Fibroblast of mammary gland (primary cell): Measurements from ENCODE around the gene MRPL34.

Experiments used
- DNase-seq: peaks from one replicate; pipeline ENCODE4 v3.0.0-alpha.2; 2010; ENCODE audit warnings: low read depth
- H3K4me3 ChIP-seq: 2 replicates; pipeline ENCODE4 v1.5.1; 2011; ENCODE audit warnings: low read depth, mild to moderate bottlenecking, low read length, moderate library complexity; ENCODE audit not compliant: control insufficient read depth
- TF ChIP-seq, protein P1 (sequence below): conservative IDR thresholded peaks from 2 replicates; pipeline ENCODE4 v1.5.1; 2011; ENCODE audit warnings: low read depth, low read length, inconsistent platforms; ENCODE audit not compliant: control insufficient read depth, insufficient read depth

Gene MRPL34

DNA sequence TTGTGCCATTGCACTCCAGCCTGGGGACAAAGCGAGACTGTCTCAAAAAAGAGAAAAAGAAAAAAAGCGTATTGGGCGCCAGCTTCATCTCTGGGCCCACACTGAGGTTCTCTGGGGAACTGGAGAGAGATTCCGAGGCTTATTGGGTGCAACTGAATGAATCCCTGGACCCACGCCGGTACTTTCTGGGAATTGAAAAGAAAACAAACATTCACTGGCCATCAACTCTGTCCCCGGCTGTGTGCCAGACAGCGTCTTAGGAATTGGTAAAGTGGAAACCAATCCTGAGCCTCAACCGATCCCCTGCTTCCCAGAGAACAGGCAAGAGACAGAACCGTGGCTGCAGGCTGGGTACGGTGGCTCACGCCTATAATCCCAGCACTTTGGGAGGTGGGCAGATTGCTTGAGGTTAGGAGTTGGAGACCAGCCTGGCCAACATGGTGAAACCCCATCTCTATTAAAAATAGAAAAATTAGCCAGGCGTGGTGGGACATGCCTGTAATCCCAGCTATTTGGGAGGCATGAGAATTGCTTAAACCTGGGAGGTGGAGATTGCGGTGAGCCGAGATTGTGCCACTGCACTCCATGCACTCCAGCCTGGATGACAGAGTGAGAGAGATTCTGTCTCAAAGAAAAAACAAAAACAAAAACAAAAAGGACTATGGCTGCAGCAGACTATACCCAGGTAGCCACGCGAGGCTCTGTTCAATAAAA, 20.4 kb downstream of the MRPL34 start:
- H3K4me3 ChIP-seq: no peak overlapping the region
- TF ChIP-seq, protein P1, sequence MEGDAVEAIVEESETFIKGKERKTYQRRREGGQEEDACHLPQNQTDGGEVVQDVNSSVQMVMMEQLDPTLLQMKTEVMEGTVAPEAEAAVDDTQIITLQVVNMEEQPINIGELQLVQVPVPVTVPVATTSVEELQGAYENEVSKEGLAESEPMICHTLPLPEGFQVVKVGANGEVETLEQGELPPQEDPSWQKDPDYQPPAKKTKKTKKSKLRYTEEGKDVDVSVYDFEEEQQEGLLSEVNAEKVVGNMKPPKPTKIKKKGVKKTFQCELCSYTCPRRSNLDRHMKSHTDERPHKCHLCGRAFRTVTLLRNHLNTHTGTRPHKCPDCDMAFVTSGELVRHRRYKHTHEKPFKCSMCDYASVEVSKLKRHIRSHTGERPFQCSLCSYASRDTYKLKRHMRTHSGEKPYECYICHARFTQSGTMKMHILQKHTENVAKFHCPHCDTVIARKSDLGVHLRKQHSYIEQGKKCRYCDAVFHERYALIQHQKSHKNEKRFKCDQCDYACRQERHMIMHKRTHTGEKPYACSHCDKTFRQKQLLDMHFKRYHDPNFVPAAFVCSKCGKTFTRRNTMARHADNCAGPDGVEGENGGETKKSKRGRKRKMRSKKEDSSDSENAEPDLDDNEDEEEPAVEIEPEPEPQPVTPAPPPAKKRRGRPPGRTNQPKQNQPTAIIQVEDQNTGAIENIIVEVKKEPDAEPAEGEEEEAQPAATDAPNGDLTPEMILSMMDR: no peak
- peak; percentile 59 for DNase-seq

DNA sequence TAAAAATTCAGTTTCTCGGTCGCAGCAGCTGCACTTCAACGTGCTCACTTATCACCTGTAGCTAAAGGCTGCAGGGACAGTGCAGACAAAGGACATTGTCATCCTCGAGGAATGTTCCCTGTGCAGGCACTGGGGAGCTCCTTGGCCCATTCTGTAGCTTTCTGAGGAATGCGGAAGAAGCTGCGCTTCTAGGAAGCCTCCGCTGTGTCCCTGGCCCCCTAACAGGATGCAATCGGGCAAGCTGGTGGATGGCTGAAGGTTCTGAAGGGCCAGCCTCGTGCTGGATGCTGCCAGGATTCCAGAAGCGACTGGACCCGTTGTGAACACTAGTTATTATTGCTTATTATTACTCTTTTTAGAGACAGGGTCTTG, 20.9 kb downstream of the MRPL34 start:
- DNase-seq: no peak
- TF ChIP-seq, protein P1: no peak
- H3K4me3 ChIP-seq: no peak overlapping the region

DNA sequence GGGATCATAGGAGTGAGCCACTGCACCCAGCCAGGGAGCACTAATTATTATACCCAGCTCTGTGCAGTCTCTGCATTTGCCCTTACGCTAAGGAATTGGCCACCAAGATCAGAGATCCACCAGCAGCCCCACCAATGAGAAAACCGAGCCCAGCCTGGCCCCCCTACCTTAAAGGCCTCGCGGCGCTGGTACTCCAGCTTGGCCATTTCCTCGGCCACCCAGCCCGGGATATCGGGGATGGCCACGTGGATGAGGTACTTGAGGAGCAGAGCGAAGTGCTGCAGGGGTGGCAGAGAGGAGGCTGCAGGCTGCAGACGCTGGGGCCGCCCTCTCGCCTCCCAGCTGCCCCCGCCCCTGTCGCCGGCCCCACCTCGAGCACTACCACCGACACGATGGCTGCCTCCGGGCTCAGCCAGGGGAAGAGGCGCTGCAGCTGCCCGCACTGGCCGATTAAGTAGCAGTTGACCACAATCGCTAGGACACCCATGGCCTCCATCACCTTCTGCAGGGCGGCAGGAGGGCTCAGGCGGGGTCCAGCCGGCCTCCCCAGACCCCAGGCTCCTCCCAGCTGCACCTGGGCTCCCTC, 21.5 kb downstream of the MRPL34 start:
- TF ChIP-seq, protein P1: no peak
- no peak for DNase-seq
- no peak overlapping the region for H3K4me3 ChIP-seq

DNA sequence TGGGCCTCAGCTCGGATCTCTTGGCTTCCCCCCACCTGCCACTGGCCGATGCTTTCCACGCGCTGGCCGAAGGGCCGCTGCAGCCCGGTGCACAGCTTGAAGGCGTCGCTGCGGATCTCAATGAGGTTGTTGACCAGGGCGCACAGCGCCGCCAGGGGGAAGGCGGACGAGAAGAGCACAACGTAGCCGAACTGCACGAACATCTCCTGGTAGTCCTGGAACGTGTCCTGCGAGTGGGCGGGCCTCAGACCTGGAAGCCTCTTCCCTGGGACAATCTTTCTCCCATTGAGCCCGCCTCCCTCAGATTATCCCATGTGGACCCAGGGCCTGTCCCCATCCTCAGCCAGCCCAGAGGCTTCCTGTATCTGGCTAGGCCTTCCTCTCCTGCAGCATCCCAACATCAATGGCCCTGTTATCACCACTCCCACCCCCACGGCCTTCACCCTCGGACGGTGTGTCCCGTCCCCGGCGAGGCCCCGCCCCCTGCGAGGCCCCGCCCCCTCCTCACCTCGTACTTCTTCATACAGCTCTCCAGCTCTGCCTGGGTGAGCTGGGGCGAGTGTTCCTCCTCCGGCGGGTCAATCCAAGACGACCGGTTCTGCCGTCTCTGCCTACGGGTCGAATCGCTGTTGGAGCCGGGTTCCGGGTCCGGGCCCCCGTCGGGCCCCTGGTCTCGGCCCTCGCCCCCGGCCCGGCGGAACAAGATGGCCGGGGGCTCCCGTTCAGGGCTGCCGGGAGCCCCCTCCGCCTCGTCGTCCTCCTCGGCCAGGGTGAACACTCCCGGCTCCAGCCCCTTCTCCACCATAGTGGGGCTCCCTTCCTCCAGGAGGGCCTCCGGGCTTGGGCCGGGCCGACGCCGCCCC, 22.2 kb downstream of the MRPL34 start:
- H3K4me3 ChIP-seq: no peak overlapping the region
- DNase-seq: no peak
- TF ChIP-seq, protein P1: no peak

DNA sequence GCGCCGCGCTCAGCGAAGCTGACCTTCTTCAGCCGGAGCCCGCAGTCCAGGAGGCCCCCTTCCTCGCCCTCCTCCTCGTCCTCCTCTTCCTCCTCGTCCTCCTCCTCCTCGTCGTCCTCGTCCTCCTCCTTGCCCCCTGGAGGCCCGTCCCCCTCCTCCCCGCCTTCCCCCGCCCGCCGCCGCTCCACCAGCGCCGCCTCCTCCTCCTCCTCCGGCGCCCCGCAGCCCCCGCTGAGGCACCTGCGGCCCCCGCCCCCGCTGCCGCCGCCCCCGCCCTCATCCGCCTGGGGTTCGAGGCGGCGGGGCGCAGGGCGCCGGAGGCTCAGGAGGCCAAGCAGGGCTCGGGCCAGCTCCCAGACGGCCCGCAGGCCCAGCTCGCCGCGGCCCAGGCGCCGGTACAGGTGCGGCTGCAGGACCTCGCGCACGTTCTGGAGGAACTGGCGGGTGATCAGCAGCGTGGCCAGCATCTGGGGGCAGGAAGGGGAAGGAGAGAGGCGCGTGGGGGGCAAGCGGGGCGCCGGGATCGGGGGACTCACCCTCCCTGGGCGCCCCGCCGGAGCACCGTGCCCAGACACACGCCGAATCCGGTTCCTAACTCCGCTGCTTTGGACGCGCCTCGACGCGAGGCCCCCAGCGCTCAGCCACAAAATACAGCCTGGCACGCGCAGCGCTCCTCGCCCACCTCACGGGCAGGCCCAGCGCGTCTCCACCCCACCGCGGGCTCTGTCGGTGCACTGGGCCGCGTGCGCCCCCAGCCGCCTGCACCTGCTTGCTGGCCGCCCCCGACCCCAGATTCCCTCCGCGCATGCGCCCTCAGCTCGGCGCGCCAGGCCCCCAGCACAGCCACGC, 23.1 kb downstream of the MRPL34 start:
- no peak overlapping the region for H3K4me3 ChIP-seq
- TF ChIP-seq, protein P1: no peak
- no peak for DNase-seq
